GM18511 (cell line): ENCODE results near the gene WAPL.

Experiments used
- ATAC-seq: cut with Tn5 transposase; IDR thresholded peaks from one replicate; pipeline ENCODE4 v1.9.1; 2021; ENCODE audit warnings: mild to moderate bottlenecking, moderate library complexity; ENCODE audit not compliant: unreplicated experiment

The WAPL gene

DNA sequence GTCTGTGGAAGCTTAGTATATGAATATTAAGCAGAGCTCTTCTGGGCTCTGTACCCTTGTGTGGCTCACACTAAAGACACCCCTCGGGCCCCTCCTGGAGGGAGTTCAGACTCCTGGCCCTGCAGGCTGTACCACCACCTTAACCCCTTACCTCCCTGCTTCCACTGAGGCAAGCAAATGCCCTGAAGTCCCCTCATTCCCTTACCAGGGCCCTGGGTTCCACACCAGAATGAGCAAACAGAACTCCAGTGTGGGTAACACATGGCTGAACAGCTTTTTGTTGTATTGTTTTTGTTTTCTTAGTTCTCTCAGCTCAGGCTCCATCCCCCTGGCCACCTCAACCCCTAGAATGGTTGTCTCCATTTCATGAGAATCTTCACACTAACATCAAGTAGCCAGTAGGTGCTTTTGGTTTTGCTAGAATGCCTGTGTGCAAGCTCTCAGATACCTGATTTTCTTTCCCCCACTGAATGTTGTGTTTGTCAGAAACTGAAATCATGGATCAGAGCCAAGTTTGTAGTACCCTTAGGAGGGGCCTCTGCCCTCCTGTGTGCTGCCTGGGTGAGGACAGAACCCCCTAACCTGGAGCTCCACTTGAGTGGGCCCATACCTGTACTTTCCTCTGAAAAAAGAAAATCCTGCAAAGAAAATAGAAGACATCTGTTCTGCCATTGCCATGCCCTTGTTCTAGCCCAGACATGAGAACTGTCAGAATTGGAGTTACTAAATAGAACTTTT, 2.8 kb upstream of the WAPL start:
- no peak for ATAC-seq

DNA sequence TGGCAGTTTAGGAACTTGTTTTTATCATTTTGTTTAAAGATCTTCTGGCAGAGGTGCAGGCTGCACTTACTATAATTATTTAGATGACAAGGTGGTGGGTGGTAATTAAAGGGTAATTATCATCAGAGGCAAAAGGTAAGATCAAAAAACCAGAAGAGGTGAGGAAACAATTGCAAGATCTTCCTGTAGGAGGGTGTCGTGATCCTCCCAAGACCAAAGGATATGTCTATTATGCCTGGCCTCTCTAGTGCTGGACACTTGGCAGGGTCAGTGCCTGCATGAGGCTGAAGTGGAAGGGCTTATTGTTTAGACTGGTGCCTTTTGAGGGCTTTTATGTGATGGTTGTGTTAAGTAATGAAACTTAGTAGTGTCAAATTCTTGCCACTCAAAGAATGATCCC, 1.8 kb upstream of the WAPL start:
- no peak for ATAC-seq

- ATAC-seq, result no peak
Observed at GRCh38 chr10:86522510-86522855, 891 bp upstream of the WAPL start.

DNA sequence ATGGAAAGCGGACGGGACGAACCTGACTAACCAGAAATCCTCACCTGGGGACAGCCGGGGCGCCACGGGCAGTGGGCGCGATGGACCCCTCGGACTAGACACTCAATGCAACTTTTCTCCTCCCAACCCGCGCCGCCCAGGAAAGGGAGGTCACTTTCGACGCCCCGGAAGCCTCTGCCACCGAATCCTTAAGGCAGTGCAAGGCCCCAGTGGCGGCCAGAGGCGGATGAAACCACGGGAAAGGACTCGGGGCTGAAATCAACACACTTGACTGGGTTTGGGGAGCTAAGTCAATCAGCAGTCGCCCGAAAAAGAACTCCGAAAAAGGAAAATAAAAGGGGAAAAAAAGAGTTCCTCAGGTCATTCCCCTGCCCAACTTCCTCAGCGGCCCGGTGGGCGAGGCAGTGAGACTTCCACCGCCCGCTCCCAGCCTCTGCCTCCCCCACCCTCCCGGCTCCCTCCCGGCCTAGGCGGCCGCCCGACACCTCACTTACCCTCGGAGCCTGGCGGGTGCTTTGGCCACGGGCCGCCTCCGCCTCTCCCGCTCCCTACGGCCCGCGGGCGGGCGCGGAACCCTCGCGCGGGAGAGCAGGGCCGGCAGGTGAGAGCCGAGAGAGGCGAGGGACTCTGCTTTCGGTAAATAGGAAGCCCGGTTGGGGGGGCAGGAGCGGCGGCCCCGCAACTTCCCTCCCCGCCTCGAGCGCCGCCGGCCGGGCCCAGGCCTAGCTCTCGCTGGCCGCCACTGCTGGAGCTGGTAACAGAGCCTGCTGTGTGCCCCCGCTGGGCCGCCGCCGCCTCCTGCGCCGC, 518 bp downstream of the WAPL start:
- ATAC-seq, result peak; percentile 32

- no peak for ATAC-seq
Observed at GRCh38 chr10:86518781-86519180, 2.8 kb downstream of the WAPL start.

DNA sequence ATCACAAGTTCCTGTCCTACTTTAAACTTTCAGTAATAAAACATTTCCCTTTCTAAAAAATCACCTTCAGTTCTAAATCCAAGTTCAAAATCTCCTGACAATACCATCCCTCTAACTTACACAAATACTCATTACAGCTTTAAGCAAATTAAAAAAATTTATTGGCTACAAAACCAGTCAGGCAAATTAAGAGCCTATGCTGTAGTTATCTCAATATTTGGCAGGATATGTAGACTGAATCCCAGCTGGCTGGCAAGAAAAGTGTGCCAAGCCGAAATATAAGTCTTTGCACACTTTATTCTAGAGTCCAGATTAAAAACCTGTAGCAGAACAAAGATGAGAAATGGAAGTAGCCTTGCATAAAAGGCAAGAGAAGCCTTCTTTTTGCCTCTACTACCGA, 9.5 kb downstream of the WAPL start:
- no peak for ATAC-seq

GRCh38 chr10:86511027-86511865, 10.3 kb downstream of the WAPL start:
- no peak for ATAC-seq

- no peak for ATAC-seq
Observed at GRCh38 chr10:86509145-86509544, 12.4 kb downstream of the WAPL start.

- no peak for ATAC-seq
Observed at GRCh38 chr10:86508217-86508616, 13.4 kb downstream of the WAPL start.

DNA sequence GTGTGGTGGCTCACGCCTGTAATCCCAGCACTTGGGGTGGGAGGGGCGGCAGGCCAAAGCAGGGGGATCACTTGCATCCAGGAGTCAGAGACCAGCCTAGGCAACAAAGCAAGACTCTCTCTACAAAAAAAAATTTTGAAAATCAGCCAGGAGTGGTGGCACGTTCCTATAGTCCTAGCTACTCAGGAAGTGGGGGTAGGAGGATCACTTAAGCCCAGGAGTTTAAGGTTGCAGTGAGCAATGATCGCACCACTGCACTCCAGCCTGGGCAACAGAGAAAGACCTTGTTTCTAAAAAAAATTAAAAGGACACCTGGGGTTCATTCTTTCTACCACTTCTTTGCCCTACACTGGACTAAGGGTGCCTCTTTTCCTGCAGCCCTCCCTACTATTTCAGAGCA, 15.1 kb downstream of the WAPL start:
- ATAC-seq, result peak; percentile 66

DNA sequence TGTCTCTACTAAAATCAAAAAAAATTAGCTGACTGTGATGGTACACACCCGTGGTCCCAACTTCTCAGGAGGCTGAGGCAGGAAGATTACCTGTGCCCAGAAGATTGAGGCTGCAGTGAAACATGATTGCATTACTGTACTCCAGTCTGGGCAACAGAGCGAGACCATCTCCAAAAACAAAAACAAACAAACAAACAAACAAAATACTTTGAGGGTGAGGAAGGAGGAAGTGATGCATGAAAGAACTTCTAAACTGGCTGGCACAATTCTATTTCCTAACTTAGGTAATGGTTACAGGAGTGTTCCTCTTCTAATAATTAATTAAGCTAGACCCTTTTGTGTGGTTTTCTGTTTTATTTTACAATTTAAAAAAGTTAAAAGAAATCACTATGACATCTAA, 15.5 kb downstream of the WAPL start:
- ATAC-seq, result peak; percentile 24

DNA sequence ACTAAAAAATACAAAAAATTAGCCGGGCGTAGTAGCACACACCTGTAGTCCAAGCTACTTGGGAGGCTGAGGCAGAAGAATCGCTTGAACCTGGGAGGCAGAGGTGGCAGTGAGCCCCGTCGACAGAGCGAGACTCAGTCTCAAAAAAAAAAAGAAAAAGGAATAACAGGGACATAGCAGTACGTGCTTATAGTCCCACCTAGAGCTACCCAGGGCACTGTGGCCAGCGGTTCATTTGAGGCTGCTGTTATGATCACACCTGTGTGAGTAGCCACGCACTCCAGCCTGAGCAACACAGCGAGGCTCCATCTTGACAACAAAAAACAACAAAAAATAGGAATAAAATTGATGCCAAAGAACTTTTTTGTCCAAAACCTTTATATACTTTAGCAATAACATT, 17.1 kb downstream of the WAPL start:
- ATAC-seq, result no peak

DNA sequence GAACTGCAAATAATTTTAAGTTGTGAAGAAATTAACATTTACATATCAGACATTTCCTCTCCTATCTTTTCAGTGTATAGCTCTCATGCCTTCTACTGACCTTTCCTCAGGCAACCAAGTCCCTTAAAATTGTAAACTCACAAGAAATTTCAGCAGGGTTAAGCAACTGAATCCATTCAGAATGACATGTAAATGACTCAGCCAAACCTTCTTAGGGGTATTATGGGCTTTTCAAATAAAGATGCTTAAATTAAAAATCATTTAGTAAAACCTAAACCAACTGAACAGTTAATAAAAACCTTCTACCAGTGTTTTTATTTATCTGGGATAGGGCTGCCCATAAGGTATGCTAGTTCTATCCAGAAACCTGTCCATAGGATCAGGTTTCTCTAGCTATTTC, 20.7 kb downstream of the WAPL start:
- no peak for ATAC-seq

DNA sequence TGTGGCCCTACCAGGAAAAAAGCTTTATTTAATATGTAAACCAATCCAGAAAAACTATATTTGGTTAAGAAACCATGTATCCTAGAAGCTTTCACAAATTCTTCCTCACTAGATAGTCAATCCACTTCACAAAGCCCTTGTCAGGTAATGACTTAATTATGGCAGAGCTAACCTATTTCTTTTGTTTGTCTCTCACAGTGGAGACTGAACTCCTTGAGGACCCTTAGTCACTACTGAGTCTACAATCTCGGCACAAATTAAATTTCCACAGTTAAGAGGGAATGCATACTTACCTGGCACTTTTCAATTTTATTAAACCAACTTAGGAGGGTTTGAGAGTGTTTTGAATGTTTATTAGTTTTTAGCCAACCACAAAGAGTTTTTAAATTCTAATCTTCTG, 23.0 kb downstream of the WAPL start:
- ATAC-seq, result no peak

DNA sequence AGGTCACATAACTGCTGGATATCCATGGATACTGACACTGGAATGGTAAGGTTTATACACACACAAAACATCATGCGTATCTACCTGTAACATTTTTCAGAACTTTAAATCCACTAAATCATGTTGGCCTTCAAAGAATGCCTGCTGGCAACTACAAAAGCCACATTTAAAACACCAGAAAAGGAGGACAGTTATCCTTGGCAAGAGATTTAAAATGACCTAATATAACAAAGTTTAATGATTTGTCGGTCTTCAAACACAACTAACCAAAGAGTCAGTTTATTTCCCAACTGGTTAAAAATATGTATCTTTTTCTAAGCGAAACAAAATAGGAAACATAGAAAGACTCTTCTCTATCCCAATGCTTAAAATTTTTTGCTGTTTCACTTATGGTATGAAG, 24.0 kb downstream of the WAPL start:
- no peak for ATAC-seq

- no peak for ATAC-seq
Observed at GRCh38 chr10:86489960-86490612, 31.5 kb downstream of the WAPL start.

- ATAC-seq, result no peak
Observed at GRCh38 chr10:86489071-86489810, 32.4 kb downstream of the WAPL start.

DNA sequence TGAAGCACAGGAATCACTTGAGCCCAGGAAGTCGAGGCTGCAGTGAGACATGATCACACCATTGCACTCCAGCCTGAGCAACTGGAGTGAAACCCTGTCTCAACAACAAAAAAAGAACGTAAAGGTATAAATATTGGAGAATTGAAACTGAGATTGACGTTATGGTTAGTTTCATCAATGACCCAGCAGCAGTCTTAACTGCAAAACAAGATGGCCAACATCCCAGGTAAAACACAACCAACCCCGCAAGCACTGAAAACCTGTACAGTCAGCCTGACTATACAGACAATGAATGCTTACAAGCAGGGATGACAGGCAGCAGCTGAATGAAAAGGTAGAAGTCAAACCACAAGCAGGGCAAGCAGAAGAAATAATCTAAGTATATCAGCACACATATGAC, 34.7 kb downstream of the WAPL start:
- peak; percentile 81 for ATAC-seq

DNA sequence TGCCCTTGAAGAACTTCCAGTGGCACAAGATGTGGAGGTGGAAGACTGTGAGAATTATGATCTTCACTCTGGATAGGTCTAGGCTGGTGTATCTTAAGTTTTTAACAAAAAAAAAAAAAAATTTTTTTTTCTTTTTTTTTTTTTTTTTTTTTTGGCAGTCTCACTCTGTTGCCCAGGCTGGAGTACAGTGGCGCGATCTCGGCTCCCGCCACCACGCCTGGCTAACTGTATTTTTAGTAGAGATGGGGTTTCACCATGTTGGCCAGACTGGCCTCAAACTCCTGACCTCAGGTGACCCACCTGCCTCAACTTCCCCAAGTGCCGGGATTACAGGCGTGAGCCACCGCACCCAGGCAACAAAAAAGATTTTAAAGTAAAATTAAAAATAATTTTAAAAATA, 37.9 kb downstream of the WAPL start:
- no peak for ATAC-seq

DNA sequence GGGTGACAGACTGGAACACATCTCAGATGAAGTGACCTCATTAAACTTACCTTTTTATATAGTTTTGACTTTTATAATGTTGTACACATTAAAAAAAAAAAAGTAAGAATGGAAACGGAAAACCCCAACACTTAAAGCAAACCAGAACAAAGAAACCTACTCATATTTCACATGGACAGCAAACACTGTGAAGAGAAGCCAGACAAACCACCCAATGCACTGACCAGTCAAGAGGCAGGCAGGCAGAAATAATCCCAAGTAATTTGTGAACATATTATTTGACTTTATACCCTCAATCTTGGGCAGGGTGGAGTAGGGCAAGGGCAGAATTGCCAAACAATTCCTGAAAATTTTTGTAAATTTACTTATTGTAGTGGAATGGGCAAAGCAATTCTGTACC, 39.8 kb downstream of the WAPL start:
- ATAC-seq, result no peak
